IPS-18a (cell line): ENCODE measurements around the gene HEPH.
"Not testable (repeated sequence)": the region's sequence is repeated elsewhere in the genome, so short reads cannot be mapped to it uniquely, and the experiment has no call there.

Source experiments
- H3K27ac ChIP-seq: one replicate; pipeline ENCODE4 v1.5.1; 2013; ENCODE audit warnings: low read length
- H3K27me3 ChIP-seq: one replicate; pipeline ENCODE4 v1.6.1; 2013; ENCODE audit warnings: mild to moderate bottlenecking, low read length; ENCODE audit not compliant: control insufficient read depth, insufficient read depth
- H3K36me3 ChIP-seq: one replicate; pipeline ENCODE4 v1.6.1; 2013; ENCODE audit warnings: low read depth, low read length; ENCODE audit not compliant: control insufficient read depth
- H3K4me1 ChIP-seq: one replicate; pipeline ENCODE4 v1.6.1; 2013; ENCODE audit warnings: low read depth, low read length; ENCODE audit not compliant: control insufficient read depth
- H3K4me3 ChIP-seq: one replicate; pipeline ENCODE4 v1.5.1; 2013; ENCODE audit warnings: low read length
- H3K9ac ChIP-seq: one replicate; pipeline ENCODE4 v1.6.1; 2013; ENCODE audit warnings: mild to moderate bottlenecking, low read length, moderate library complexity
- H3K9me3 ChIP-seq: one replicate; pipeline ENCODE4 v1.6.1; 2013; ENCODE audit warnings: low read depth, low read length; ENCODE audit not compliant: control insufficient read depth

HEPH gene

GRCh38 chrX:66233209-66233608 is 69.2 kb downstream of the HEPH start:
- H3K36me3 ChIP-seq, result no peaks in the 10 kb centered on the region
- no peak overlapping the region for H3K9ac ChIP-seq
- no peaks in the 10 kb centered on the region for H3K27me3 ChIP-seq

GRCh38 chrX:66233904-66234303 is 69.9 kb downstream of the HEPH start:
- not testable (repeated sequence) for H3K36me3 ChIP-seq, H3K27me3 ChIP-seq, H3K4me3 ChIP-seq, H3K9ac ChIP-seq, H3K4me1 ChIP-seq, H3K27ac ChIP-seq
- peaks cover 30% of the 10 kb centered on the region for H3K9me3 ChIP-seq

More at GRCh38 chrX:66233209-66233608, 69.2 kb downstream of the HEPH start:
- Histone ChIP-seq H3K4me3 (no peak overlapping the region), H3K4me1 (no peaks in the 10 kb centered on the region), H3K9me3 (peaks cover 33% of the 10 kb centered on the region), H3K27ac (no peak overlapping the region)

GRCh38 chrX:66255359-66255967 is 91.4 kb downstream of the HEPH start:
- Histone ChIP-seq H3K4me1 (no peaks in the 10 kb centered on the region), H3K27me3 (no peaks in the 10 kb centered on the region), H3K9me3 (peaks cover 30% of the 10 kb centered on the region), H3K36me3 (no peaks in the 10 kb centered on the region), H3K4me3 (no peak overlapping the region), H3K9ac (no peak overlapping the region), H3K27ac (no peak overlapping the region)

- no peaks in the 10 kb centered on the region for H3K27me3 ChIP-seq
- peaks cover 18% of the 10 kb centered on the region for H3K9me3 ChIP-seq
- H3K27ac ChIP-seq, result no peak overlapping the region
- H3K9ac ChIP-seq, result no peak overlapping the region
- H3K36me3 ChIP-seq, result peaks cover 9% of the 10 kb centered on the region
- H3K4me3 ChIP-seq, result no peak overlapping the region
- no peaks in the 10 kb centered on the region for H3K4me1 ChIP-seq
These were observed 98.8 kb downstream of the HEPH start for GRCh38 chrX:66262807-66263206.
